ENCODE measurements around the gene KIDINS220.

GRCh38 chr2:8681786-8682692 lies 155.4 kb downstream of the KIDINS220 start, which contains the start of gene ID2:
- TF ChIP-seq EZH2 (IDR thresholded peaks at IDR 0.05; ENCODE audit: borderline replicate concordance, low read length) (no peak), CTCF (conservative IDR thresholded peaks at IDR 0.05 in 1 of 2, IDR thresholded peaks at IDR 0.05 in 1 of 2; ENCODE audit: extremely low read depth in 1 of 2, insufficient read depth in 1 of 2, low read depth in 1 of 2, low read length in 2 of 2) (no peak)
